ENCODE data around the gene MEIS1.

MEIS1 gene

DNA sequence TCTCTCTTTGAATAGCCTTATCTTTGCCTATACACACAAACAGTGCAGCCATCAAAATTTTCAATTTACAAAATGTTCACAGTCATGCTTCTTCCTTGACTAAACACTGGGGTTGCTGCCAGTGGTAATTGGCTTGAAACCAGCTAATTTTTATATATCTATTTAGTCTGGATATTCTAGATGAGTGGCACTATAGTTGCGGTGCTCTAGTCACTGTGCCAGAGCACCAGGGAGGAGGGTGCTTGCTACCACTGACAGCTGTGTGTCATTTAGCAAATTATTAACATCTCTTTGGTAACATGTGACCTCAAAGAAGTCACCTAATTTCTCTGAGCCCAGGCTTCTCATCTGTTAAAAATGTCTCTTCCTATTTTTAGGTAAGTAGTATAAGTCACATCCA, 130.4 kb downstream of the MEIS1 start:
- no peak for DNase-seq (ENCODE audit: low read depth in 3 of 3, low spot score in 1 of 3)

DNA sequence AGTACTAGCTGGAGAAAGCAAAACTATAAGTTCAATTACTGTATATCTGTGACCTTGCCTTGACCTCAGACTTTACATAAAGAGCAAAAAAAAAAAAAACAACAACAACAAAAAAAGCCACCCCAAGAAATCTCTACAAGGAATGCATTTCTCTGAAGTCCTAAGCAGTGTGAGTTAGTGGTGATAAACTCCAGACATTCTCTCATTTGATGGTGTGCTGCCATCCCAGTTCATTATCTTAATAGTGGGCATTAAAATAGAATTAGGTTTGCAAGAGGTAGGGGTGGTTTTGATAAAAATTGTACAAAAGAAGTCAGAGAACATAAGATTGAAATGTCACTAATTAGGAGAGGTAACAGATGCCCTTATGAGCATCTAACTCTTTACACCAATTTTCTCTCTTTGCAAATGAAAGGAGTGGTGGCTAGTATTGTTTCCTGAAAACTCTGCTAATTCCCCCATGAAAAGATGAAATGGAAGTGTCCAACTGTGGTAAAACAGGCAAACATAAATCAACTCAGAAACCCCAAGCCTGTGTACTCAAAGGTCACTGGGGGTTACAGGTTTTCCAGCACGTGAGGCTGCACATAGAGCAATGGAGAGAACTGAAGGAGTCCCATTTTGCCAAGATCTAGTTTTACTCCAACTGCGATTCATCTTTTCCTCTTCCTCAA, 131.9 kb downstream of the MEIS1 start:
- DNase-seq (ENCODE audit: low read depth in 3 of 3, low spot score in 1 of 3): no peak

DNA sequence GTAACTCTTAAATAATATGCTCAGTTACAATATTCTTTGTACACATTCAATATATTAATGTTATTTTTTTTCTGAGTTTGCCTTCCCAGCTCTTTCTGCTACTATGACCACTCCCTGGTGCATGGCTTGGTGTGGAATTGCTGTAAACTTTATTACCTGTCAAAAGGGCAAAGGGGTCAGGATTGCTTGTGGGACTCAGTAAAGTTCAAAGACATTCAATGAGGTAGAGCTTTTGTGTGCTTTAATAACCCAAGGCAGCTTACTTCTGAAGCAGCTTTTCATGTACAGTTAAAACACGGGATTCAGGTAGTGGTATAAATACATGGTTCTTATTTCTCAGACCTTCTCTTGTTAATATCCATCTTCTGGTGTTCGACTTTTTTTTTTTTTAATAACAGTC, 132.8 kb downstream of the MEIS1 start:
- no peak for DNase-seq (ENCODE audit: low read depth in 3 of 3, low spot score in 1 of 3)

DNA sequence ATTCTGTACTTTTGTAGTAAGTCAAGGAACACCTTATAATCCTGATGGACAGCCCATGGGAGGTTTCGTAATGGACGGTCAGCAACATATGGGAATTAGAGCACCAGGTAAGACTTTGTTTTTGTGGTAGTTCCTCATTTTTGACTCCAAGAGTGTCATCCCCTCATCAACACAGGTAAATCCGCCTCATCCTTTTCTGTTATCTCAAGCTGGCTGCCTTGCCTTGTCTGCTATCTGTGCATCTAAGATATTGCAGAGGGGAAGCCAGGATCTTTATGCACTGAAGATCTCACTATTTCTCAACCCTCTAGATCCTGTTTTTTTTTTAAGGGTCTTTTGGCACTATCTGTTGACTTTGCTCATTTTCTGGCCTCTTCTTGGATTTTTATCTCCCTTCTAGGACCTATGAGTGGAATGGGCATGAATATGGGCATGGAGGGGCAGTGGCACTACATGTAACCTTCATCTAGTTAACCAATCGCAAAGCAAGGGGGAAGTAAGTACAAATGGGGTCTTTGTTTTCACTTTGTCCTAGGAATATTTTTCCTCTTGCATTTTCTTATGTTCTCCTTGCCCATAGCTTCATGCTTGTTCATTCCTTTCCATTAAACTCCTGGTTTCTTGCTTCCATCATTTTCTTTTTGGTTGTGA, 133.8 kb downstream of the MEIS1 start:
- no peak for DNase-seq (ENCODE audit: low read depth in 3 of 3, low spot score in 1 of 3)

DNA sequence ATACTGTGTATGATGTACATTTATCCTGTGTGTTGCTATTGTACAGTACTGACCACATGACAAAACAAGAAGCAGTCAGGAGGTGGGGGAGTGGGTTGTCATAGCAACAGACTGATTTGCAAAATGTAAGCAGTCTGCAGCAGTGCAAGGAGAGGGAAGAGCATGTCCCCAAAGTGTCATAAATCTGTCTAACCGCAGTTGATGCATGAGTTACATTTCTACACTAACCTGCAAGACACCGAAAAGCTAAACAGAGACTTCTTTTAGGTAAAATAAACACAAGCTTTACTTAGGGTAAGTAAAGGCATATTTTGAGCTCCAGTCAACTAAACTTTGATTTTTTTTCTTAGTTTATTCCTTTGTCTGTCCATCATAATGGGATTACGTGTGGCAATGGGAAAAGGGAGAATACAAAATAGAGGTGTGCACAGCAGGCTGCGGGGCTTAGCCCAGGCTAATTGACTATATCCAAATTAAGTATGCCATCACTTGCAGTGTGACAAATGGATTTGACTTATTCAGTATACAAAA, 134.5 kb downstream of the MEIS1 start:
- no peak for DNase-seq (ENCODE audit: low read depth in 3 of 3, low spot score in 1 of 3)

DNA sequence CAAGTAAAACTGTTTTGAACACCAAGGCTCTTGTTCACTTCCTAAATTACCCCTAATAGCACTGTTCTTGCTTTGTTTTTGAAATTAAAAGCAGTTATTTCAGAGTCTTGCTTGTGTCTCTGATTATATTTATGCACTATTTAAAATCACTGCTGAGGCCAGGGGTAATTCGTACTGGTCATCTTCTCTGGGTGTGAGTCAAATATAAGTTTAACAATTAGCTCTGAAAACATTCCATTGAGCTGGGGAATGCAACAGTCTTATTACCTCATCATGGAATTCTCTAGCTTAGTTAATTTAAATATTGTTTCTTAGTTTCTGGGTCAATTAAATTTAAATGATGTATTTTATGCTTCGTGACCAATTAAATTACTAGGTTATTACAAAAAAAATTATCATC, 135.0 kb downstream of the MEIS1 start:
- no peak for DNase-seq (ENCODE audit: low read depth in 3 of 3, low spot score in 1 of 3)

DNA sequence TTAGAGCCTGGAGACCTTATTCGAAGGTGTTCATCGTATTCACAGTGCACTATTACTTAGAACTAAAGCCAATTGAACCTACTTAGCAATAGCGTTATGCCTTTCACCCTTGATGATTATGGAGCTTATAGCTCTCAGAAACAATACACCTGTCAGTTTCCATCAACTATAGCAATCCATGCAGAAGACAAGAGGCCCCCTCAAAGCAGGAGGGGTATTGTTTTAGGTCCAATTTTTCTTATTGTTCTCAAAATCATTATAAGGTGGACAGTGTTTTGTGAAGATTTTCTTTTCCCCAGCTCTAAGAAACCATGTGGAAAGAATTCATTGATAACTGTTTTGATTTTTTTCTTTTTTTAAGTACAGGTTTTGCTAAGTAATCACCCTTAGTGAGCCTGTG, 135.5 kb downstream of the MEIS1 start:
- DNase-seq (ENCODE audit: low read depth in 3 of 3, low spot score in 1 of 3): no peak

DNA sequence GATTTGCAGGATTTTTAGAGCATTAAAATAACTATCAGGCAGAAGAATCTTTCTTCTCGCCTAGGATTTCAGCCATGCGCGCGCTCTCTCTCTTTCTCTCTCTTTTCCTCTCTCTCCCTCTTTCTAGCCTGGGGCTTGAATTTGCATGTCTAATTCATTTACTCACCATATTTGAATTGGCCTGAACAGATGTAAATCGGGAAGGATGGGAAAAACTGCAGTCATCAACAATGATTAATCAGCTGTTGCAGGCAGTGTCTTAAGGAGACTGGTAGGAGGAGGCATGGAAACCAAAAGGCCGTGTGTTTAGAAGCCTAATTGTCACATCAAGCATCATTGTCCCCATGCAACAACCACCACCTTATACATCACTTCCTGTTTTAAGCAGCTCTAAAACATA, 137.0 kb downstream of the MEIS1 start:
- DNase-seq (ENCODE audit: low read depth in 3 of 3, low spot score in 1 of 3): no peak

DNA sequence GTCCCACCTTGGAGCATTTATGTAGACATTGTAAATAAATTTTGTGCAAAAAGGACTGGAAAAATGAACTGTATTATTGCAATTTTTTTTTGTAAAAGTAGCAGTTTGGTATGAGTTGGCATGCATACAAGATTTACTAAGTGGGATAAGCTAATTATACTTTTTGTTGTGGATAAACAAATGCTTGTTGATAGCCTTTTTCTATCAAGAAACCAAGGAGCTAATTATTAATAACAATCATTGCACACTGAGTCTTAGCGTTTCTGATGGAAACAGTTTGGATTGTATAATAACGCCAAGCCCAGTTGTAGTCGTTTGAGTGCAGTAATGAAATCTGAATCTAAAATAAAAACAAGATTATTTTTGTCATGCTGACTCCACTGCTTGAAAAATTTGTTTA, 137.5 kb downstream of the MEIS1 start:
- no peak for DNase-seq (ENCODE audit: low read depth in 3 of 3, low spot score in 1 of 3)

DNA sequence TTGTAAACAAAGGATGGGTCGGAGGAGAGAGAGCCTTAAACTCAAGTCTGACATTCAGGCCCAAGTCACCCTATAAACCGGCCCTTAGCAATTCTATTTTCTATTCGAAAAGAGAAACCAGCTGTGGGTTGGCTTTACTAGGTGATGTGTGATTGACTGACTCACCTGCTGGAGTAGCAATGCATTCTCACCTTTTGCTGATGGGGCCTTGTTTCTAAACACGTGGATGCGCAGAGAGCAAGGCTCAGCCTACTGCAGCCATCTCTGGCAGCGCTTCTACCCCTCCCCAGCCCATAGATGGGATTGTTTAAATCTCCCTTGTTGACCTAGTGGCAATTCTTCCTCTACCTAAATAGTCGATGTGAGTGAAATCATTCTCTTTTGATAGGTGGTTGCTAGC, 138.5 kb downstream of the MEIS1 start:
- DNase-seq (ENCODE audit: low read depth in 3 of 3, low spot score in 1 of 3): no peak

DNA sequence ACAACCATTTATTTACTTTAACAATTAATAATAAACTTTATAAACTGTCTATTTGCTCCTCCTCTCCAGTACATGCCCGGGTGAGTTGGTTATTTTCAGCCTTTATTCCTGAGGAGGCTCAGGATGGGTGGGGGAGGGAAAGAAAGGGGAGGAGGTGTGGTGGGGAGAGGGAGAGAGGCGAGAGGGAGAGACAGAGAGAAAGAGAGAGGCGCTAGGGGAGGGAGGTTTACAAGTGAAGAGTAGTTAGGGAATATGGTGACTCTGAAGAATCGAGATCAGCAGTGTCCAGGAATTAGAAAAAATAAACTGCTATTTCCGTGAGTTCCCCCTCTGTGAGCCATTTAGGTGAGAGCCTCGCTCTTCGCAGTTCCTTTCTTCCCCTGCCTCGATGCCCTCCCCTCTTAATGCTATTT, 138.9 kb downstream of the MEIS1 start:
- no peak for DNase-seq (ENCODE audit: low read depth in 3 of 3, low spot score in 1 of 3)

DNA sequence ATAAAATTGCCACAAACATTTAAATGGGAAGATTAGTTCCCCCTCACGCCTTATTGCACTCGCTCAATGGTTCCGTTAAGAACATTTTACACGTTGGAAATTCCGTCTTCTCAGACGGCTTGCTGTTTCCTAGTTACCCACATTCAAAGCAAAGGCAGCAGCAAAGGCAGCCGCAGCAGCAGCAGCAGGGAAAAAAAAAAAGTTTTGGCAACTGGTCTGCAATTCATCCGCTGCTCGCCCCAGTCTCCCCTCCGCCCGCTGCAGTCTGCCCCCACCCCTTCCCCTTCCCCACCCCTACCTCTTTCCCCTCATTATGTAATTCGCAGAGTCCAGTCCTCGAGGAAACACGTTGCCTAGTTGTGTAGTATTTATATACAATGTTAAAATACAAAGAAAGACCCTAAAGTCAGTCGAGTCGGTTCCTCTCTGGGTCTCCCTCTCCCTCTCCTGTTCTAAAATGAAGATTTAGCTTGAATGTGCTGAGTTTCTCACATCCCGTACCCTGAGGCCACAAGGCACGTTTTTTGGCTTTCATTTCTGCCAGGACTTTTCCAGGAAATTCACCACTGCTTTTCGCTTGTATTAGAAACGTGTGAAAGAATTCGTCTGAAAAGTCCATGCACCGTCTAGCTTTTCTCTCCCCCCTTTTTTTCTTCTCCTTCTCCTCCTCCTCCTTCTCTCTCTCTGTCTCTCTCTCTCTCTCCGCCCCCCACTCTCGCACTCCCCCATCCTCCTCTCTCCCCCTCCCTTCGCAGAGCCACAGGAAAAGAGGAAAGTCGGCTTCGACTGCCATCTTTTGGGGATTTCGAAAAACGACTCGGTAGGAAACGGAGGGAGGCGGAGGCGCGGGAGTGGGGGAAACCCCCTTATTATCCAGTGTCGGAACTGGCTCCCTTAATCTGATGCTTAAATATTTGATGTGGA, 140.0 kb downstream of the MEIS1 start:
- no peak for DNase-seq (ENCODE audit: low read depth in 3 of 3, low spot score in 1 of 3)

DNA sequence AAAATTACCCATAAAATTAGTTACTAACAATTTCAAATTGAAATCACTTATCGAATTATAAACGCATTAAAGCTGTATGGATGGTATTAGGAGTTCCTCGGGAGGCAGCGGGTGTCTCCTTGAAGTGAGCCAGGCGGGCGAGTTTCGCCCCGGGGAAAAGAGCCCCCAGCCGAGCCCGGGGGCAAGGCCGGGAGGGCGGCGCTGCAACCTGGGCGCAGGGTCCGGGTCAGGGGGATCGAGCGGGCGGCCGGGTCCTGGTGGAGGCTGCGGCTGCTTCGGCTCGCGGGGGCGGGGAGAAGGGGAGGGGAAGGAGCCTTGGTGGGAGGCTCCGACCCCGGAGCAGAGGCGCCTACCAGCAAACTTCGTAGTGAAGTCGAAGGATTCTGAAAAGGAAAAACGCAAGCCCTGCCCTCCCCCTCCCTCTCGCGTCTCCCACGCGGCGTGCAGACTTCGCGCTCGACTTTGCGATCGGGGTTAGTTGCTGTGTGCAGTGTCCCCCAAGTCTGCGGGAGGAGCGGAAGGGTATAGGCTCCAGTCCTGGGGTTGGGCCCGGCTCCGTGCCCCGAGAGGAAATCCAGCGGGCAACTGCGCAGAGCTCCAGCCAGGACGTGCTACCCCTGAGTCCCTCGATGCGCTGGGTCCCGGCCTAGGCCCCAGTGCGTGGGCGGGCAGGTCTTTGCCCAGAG, 140.8 kb downstream of the MEIS1 start:
- DNase-seq (ENCODE audit: low read depth in 3 of 3, low spot score in 1 of 3): no peak

DNA sequence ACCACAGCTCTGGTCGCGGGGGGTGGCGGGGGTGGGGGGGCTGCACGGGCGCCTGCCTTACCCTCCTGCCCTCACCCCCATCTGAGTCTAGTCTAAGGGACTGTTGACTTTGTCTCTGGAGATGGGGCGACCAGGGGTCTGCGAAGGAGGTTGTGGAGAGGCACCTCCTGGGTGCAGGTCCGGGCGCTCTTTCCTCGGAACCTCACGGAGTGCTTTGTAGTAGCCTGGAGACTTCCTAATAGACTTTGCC, 141.3 kb downstream of the MEIS1 start:
- no peak for DNase-seq (ENCODE audit: low read depth in 3 of 3, low spot score in 1 of 3)

DNA sequence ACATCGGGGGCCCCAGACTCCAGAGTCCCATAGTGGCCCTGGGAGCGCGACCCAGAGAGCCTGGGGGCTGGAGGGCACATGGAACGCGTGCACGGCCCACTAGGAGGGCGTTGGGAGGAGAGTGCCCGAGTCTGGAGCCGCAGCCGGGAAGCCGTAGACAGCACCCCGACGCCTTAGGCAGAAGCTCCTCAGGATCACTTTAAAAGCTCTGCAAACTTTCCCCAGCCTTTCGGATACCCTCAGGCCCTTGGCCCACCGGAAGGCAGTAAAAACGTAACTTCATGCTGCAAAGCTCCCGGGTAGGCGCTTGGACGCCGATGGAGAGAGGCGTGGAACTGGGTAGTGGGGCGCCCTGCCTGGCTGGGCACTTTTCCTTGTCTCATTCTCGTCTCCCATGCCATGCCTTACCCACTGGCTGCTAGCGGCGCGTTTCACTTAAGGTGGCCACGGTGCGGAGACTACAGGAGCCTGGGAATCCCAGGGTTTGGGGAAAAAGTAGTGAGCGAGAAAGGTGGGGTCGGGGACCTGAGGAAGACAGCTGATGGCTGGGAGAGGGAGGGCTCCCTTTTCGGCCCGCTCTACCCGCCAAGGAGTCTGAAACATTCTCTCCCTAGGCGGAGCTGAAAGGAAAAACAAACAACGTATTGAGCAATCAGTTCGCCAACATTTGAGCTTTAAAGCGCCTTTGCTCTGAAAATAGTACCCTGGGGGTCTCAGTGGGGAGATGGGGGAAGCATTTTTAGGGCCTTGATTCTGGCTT, 141.8 kb downstream of the MEIS1 start:
- DNase-seq (ENCODE audit: low read depth in 3 of 3, low spot score in 1 of 3): no peak

DNA sequence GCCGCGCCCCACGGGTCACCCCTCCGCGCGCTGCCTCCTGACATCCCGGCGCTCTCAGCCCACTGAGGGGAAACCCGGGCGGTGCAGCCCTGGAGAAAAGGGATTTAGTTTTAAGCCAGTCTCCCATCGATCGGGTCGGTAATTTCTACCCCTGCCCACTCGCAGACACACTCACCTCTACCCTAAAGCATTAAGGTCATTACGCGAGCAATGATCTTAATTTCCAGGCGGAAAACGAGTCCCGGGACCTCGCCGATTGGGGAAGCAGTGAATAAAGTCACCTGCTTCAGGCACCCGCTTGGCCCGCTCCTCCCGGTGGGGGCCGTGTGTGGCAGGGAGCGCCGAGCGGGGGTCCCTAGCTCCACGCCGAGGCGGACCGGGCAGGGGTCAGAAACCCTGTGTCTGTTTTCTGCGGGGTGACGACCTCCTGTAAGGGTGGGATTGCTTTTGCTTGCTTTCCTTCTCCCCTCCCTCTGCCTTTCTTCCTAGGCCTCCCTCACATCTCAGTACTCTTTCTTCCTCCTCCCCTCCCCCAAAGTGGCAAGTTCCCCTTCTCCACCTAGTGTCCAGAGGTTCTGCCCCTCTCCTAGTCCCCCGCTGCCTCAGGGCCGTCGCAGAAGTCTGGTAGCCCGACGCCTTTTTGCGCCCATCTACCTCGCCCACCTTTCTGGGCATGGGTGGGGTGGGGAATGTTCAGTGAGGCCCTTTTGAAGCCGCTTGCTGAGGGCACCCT, 142.6 kb downstream of the MEIS1 start:
- no peak for DNase-seq (ENCODE audit: low read depth in 3 of 3, low spot score in 1 of 3)

DNA sequence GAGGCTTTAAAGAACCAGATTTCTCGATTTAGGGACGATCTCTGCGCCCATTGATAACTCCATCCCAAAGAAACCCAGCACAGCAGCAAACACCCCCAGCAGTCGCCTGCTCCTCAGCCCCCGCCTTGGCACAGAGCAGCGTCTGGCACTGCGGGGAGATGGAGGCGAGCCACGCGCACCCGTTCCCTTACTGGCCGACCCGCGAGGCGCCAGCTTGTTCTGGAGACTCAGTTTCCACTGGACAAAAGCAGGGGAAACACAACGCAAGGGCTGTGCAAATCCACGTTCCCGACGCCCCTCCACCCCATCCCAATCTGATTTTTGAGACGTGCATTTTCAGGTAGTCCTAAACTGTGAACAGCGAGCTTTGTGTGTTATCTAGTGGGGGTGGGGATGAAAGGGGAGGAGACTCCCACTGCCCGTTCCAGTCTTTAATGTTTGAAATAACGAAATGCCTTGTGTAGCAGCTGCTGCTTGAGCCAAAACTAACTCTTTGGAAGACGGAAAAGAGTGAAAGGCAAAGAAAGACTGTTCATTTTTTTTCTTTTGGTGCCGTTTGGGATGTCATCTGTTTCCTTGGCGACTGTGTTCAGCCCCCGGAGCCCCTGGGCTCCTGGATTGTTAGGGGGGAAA, 143.2 kb downstream of the MEIS1 start:
- DNase-seq (ENCODE audit: low read depth in 3 of 3, low spot score in 1 of 3): no peak

DNA sequence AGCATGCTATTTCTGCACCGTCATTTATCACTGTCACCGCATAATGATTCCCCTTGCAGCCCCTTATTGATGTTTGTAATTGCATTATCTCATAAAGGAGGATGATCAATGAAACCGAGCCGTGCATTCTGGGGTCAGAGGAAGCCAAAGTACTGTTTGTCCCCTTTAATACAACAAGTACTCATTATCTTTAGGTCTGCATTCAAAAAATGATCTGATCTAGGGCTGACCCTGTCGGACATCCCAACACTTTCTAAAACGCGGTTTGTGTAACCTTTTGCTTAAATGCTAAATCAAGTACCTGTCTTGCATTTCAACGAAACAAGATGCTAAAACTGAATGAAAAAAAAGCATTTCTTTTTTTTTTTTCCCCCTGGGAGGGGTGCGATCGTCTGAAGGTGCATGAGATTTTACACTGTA, 143.8 kb downstream of the MEIS1 start:
- no peak for DNase-seq (ENCODE audit: low read depth in 3 of 3, low spot score in 1 of 3)

DNA sequence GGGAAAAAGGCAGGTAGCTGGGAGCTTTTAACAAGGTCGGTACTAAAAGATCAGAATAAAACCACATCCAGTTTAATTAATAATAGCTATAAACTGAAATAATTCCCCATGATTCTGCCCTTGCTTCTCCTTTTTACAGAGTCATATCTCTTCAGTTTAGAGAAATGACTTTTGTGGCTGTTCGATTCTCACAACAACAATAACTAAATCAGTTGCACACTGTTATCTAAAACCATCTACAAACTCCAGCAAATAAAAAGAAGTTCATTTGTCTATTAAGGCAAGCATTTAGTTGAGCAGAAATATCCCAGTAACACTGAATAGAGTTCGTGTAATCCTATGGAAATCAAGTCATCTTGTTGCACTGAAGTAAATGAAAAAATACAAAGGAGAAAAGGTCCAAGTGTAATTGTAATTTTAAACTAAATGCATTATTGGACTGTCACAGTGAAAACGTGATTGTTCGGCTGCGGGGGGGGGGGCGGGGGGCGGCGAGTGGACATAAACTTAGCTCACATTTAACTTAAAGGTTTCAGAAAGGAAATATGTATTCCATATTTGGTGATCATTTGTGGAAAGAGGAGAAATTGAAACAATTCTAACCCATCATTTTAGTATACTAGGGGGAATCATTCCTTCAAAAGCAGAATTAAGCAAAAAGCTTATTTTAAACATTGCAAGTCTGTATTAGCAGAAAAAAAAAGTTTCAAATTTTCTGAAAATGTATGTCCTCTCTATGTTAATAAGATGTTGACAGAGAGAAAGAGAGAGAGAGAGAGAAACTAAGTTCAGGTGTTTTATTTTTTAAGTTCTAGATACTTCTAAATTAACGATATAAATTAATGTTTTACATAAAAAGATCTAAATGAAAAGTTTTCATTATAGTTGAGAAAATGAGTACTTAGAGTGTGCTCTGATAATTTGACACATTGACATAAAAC, 144.5 kb downstream of the MEIS1 start:
- no peak for DNase-seq (ENCODE audit: low read depth in 3 of 3, low spot score in 1 of 3)

Measured in stimulated activated CD4-positive, alpha-beta T cell treated with anti-CD3 and anti-CD28 coated beads, TNF-alpha, amount 100 ng/mL, for 1 hour (primary cell).